CD4-positive, alpha-beta T cell treated with Interleukin-4 for 1 hour (primary cell): ENCODE data around the gene OR4C12.
"Not testable (repeated sequence)": the region's sequence is repeated elsewhere in the genome, so short reads cannot be mapped to it uniquely, and the experiment has no call there.

Experiments used
- DNase-seq, 2 donors: peaks; one replicate each; pipeline ENCODE4 v3.0.0-alpha.2; 2020 to 2022

The OR4C12 gene

DNA sequence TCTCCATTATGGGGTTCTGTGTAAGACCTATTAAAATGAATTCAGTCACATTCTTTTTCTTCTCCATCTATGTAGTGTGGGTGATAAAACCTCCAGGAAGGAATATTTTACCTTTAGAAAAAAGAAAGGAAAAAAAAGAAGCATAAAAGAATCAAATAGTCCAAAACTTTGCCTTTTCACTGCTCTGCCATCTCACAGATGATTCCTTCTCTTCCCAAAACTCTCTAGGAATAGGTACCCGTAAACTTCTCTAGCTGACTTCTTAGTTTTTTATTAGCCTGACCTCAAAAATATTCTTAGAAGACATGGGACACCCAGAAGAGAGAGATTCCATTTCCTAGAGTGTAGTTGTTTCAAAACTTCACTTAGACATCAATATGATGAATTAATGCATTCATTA, at the start of gene OR4C12:
Gene OR4C12 (minus strand): TSS at position 101 of the 400 bp plus-strand sequence. CDS start 34 bp downstream, at position 67.
- not testable (repeated sequence) for DNase-seq

DNA sequence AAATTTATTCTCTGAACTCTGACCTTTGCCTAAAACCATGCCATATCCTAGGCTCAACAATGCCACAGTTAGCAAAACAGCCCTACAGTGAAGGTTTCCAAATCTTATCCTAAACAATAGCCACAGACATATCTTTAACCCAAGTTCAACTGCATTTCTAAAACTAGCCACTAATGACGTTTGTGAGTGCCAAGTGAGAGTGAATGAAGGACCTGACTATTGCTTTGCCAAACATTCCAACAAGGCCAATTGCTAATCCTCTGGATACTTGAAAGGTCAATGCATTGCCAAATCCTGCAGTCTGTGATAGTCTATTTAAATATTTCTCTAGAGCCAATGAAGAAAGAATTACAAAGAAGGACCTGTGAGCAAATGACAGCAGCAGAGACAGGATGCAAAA, 47.9 kb upstream of the OR4C12 start:
- DNase-seq, result no peak

DNA sequence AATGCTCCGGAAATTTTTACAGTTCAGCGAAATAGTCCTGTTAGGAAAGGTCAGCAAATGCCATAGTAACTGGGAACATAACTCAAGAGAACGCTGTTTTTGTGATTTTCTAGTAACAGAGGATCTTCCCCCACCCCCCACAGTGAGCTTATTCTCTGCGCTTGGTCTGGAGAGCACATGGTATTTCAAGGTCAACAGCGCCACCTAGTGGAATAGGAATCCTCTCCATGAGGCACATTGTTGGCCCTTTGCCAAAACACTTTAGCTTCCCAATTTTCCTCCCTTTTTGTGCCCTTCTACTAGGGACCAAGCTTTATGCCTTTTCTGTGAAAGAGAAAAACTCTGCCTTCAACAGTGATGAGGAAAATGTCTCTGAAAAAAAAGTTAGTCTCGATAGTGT, 13.2 kb upstream of the OR4C12 start:
- DNase-seq, result peak in 1 of 2 donors; percentile 17

DNA sequence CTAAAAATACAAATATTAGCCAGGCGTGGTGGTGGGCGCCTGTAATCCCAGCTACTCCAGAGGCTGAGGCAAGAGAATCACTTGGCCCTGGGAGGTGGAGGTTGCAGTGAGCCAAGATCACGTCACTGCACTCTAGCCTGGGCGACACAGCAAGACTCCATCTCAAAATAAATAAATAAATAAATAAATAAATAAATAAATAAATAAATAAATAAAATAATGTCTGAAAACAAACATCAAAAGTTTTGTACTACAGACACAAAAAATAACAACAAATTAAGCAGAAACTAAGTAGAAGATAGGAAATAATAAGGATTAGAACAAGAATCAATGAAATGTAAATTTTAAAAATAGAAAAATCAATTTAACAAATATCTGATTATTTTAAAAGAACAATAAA, 8.9 kb downstream of the OR4C12 start:
- not testable (repeated sequence) for DNase-seq

DNA sequence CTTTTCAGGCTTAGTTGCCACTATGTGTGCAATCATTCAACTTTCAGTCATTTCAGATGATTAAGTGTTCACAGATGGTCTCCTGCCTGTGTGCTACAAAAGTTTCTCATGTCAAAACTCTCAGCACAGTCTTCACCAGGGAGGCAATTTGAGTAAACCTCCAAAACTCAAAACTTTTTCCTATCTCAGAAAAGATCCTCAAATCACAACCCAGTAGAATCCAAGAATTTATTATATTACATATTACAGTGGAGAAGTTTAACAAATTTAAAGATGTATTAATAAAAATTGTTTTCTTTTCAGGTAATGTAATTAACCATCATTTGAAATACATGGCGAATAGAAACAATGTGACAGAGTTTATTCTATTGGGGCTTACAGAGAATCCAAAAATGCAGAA, 30.2 kb downstream of the OR4C12 start, which contains the start of gene OR4C13:
Gene OR4C13 (plus strand): TSS at position 301 of the 400 bp plus-strand sequence. CDS start 32 bp downstream, at position 333.
- DNase-seq, result no peak

DNA sequence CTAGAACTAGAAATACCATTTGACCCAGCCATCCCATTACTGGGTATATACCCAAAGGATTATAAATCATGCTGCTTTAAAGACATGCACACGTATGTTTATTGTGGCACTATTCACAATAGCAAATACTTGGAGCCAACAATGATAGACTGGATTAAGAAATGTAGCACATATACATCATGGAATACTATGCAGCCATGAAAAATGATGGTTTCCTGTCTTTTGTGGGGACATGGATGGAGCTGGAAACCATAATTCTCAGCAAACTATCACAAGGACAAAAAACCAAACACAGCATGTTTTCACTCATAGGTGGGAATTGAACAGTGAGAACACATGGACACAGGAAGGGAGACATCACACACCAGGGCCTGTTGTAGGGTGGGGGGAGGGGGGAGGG, 33.6 kb downstream of the OR4C12 start:
- DNase-seq, result not testable (repeated sequence)
